ENCODE results near the gene SERTAD1. TPM values are rescaled to one million over a fixed set of nuclear protein-coding genes. Genes with fewer than 3 reads are reported as not detected.
A peak's percentile ranks its signal among the peaks of the same experiment; 100 is the strongest.

Gene SERTAD1
- total and polyA plus RNA-seq, 2 donors (not counting 1 experiment from before 2014, with no cell fraction given) = 11.9 to 59.4 TPM

GRCh38 chr19:40466985-40467734 is 41.4 kb upstream of the SERTAD1 start, which contains the start of gene SPTBN4:
Gene SPTBN4 (plus strand): TSS chr19:40467001. CDS start chr19:40472622, 5,621 bp downstream.
- CTCF ChIA-PET = interaction anchor here (1.1 to 6.7 kb wide), 2 partner anchors 13 to 44 kb away, joined by 4 to 86 read pairs; partner anchors contain the start of gene SERTAD1
- POLR2A ChIA-PET = interaction anchor here (1.7 to 2.2 kb wide), 2 partner anchors 24 to 41 kb away, joined by 12 read pairs; partner anchors contain the start of genes SERTAD1 and SERTAD3
- Histone ChIP-seq H3K79me2 (ENCODE audit: control insufficient read depth, insufficient read depth, low read length) (no peaks in the 10 kb centered on the region), H3K27ac (ENCODE audit: low read length in 2 of 2) (peak within 1 kb of the TSS; percentile 38 to 60), H3K9ac (ENCODE audit: low read length) (peak within 1 kb of the TSS; percentile 66), H2AFZ (ENCODE audit: insufficient read depth, low read depth, low read length, poor library complexity, severe bottlenecking) (peak within 1 kb of the TSS; percentile 77), H3K4me1 (ENCODE audit: control insufficient read depth in 2 of 2, insufficient read depth in 2 of 2, low read length in 2 of 2) (peaks cover 19 to 31% of the 10 kb centered on the region in 2 donors), H3K27me3 (replicated peaks in 1 of 4; ENCODE audit: control extremely low read depth in 1 of 4, control insufficient read depth in 3 of 4, insufficient read depth in 4 of 4, low read length in 3 of 4) (peaks cover 0 to 23% (median 3%) of the 10 kb centered on the region in 4 experiments), H3K4me2 (replicated peaks; ENCODE audit: low read depth, low read length, poor library complexity, severe bottlenecking) (peak within 1 kb of the TSS; percentile 80), H4K20me1 (ENCODE audit: control insufficient read depth, insufficient read depth, low read length, poor library complexity, severe bottlenecking) (no peaks in the 10 kb centered on the region), H3K9me3 (ENCODE audit: control extremely low read depth in 1 of 3, control insufficient read depth in 2 of 3, insufficient read depth in 1 of 3, low read length in 2 of 3) (peaks cover 0 to 9% (median 0%) of the 10 kb centered on the region in 3 donors), H3K4me3 (ENCODE audit: control extremely low read depth in 1 of 5, extremely low read depth in 1 of 5, insufficient read depth in 1 of 5, low read depth in 2 of 5, low read length in 4 of 5) (peak within 1 kb of the TSS; percentile 1 to 70 (median 62)), H3K36me3 (replicated peaks in 1 of 2; ENCODE audit: control extremely low read depth in 1 of 2, control insufficient read depth in 1 of 2, extremely low read depth in 1 of 2, insufficient read depth in 2 of 2, low read length in 1 of 2) (no peaks in the 10 kb centered on the region)
- intact Hi-C loops (cut with micrococcal nuclease) = loop anchor here (1.0 to 5.0 kb wide), 4 partner anchors 119 to 795 kb away; partner anchors contain the start of genes AKT2, C19orf47, HNRNPUL1 and PLD3
- TF ChIP-seq EZH2 (IDR thresholded peaks at IDR 0.05; ENCODE audit: borderline replicate concordance, insufficient read depth, low read depth, low read length, poor library complexity, severe bottlenecking) (no peak), CTCF (IDR thresholded peaks at IDR 0.05) (no peak)
- Mint-ChIP-seq H3K27me3 (peaks cover 15% of the 10 kb centered on the region), H3K4me3 (peak within 1 kb of the TSS; percentile 87), H3K27ac (peak within 1 kb of the TSS; percentile 66), H3K4me1 (peaks cover 35% of the 10 kb centered on the region), H3K9me3 (ENCODE audit: insufficient read depth) (no peaks in the 10 kb centered on the region)
- DNase-seq (no peak), ATAC-seq (ENCODE audit: low read depth) (no peak)
- 1% methylated on average over 69 of the region's 87 CpGs for WGBS (ENCODE audit: insufficient coverage)
